ENCODE data around the gene FAN1. TPM values are rescaled to one million over a fixed set of nuclear protein-coding genes. Genes with fewer than 3 reads are reported as not detected.
A peak's percentile ranks its signal among the peaks of the same experiment; 100 is the strongest.

FAN1 gene
- total and polyA plus RNA-seq, 2 of the 13 experiments (the other 11 are each of a cell fraction or from before 2014, with no cell fraction given), result 10.8 to 20.1 TPM

DNA sequence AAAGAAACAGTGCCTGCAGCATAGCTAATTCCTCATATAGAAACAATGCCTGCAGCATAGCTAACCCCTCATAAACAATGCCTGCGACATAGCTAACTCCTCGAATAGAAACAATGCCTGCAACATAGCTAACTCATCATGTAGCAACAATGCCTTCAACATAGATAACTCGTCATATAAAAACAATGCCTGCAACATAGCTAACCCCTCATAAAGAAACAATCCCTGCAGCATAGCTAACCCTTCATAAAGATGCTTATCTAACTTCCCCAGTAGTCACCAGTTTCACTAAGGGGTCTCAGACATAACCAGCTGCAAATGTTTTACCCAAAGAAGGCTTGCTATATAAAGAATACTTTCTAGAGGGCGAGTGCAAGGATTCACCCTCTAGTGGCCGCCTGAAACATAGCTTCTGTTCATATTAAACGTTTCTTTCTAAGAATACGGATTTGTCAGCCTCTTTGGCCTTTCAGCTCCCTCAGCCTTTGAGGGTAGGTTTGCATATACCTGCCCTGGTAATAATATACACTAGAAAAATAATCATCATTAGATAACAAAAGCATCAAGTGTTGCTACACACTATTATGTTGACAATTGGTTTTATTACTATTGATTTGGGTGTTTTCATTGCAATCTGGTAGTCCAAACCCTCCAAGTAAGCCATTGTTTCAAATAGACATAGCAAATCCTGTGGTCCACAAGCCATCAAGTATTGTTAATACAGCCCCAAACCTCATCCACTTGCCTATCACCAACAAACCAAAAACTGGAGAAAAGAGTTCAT, 44.4 kb upstream of the FAN1 start:
- ATAC-seq (peak; percentile 60; the same call in 2 of the 3 replicates), FAIRE-seq (peak; percentile 21), DNase-seq (ENCODE audit: low spot score) (peak; percentile 14)
- Histone ChIP-seq H3K4me1 (ENCODE audit: insufficient read depth, low read length) (no peaks in the 10 kb centered on the region), H3K27ac (ENCODE audit: extremely low read length, insufficient read depth, low read length) (no peak overlapping the region), H3K9ac (ENCODE audit: insufficient read depth, low read depth, low read length) (no peak overlapping the region), H3K27me3 (ENCODE audit: control insufficient read depth in 1 of 2, insufficient read depth in 2 of 2, low read length in 2 of 2) (no peaks in the 10 kb centered on the region), H4K20me1 (ENCODE audit: insufficient read depth, low read length) (no peaks in the 10 kb centered on the region), H3K79me2 (ENCODE audit: insufficient read depth, low read length) (no peaks in the 10 kb centered on the region), H3K4me2 (ENCODE audit: low read depth, low read length) (no peak overlapping the region), H2AFZ (ENCODE audit: low read length) (no peak overlapping the region), H3K36me3 (replicated peaks in 1 of 2; ENCODE audit: control insufficient read depth in 1 of 2, insufficient read depth in 2 of 2, low read length in 2 of 2) (no peaks in the 10 kb centered on the region), H3K9me3 (ENCODE audit: low read length) (no peaks in the 10 kb centered on the region), H3K4me3 (replicated peaks in 1 of 3; ENCODE audit: insufficient read depth in 1 of 3, low read depth in 2 of 3, low read length in 3 of 3) (no peak overlapping the region)
- CTCF ChIA-PET (ENCODE audit: low intra/inter-chr PET ratio, low total read pairs), result no interaction called here
- intact Hi-C loops (cut with micrococcal nuclease; ENCODE audit: unreplicated experiment), result no loop called here
- no TSS peak for BruUV-seq (replicated peaks)
- WGBS (ENCODE audit: low lambda C conversion rate), result 11% methylated on average over 7 of the region's 7 CpGs
- in situ Hi-C loops (cut with HindIII; ENCODE audit: extremely low pct_ligation_motif_present, low pct_unique_long_range_greater_than_20kb), result no loop called here
- POLR2A ChIA-PET, result no interaction called here
- TF ChIP-seq TARDBP (CRISPR knock-in tag; IDR thresholded peaks at IDR 0.05), result no peak
- TF ChIP-seq, protein P1, sequence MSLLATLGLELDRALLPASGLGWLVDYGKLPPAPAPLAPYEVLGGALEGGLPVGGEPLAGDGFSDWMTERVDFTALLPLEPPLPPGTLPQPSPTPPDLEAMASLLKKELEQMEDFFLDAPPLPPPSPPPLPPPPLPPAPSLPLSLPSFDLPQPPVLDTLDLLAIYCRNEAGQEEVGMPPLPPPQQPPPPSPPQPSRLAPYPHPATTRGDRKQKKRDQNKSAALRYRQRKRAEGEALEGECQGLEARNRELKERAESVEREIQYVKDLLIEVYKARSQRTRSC (CRISPR knock-in tag; IDR thresholded peaks at IDR 0.05; ENCODE audit: low read depth), result no peak
- TF ChIP-seq SIX4 (CRISPR knock-in tag; IDR thresholded peaks at IDR 0.05), result no peak
- TF ChIP-seq ZNF331 (CRISPR knock-in tag; IDR thresholded peaks at IDR 0.05), result no peak
- TF ChIP-seq ZBTB3 (CRISPR knock-in tag; IDR thresholded peaks at IDR 0.05; ENCODE audit: borderline replicate concordance, low read depth), result no peak
- no peak for TF ChIP-seq ZNF350 (CRISPR knock-in tag; IDR thresholded peaks at IDR 0.05; ENCODE audit: borderline replicate concordance, low read depth)
- TF ChIP-seq, protein P2, sequence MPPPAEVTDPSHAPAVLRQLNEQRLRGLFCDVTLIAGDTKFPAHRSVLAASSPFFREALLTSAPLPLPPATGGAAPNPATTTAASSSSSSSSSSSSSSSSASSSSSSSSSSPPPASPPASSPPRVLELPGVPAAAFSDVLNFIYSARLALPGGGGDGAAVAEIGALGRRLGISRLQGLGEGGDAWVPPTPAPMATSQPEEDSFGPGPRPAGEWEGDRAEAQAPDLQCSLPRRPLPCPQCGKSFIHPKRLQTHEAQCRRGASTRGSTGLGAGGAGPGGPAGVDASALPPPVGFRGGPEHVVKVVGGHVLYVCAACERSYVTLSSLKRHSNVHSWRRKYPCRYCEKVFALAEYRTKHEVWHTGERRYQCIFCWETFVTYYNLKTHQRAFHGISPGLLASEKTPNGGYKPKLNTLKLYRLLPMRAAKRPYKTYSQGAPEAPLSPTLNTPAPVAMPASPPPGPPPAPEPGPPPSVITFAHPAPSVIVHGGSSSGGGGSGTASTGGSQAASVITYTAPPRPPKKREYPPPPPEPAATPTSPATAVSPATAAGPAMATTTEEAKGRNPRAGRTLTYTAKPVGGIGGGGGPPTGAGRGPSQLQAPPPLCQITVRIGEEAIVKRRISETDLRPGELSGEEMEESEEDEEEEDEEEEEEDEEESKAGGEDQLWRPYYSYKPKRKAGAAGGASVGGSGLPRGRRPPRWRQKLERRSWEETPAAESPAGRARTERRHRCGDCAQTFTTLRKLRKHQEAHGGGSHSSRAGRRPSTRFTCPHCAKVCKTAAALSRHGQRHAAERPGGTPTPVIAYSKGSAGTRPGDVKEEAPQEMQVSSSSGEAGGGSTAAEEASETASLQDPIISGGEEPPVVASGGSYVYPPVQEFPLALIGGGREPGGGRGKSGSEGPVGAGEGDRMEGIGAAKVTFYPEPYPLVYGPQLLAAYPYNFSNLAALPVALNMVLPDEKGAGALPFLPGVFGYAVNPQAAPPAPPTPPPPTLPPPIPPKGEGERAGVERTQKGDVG (CRISPR knock-in tag; IDR thresholded peaks at IDR 0.05; ENCODE audit: borderline replicate concordance), result no peak
- peak; percentile 44; the same call in 1 of the 2 replicates for TF ChIP-seq BCL6 (CRISPR knock-in tag; IDR thresholded peaks at IDR 0.05)
- TF ChIP-seq PITX1 (CRISPR knock-in tag; IDR thresholded peaks at IDR 0.05), result no peak
- TF ChIP-seq, protein P3, sequence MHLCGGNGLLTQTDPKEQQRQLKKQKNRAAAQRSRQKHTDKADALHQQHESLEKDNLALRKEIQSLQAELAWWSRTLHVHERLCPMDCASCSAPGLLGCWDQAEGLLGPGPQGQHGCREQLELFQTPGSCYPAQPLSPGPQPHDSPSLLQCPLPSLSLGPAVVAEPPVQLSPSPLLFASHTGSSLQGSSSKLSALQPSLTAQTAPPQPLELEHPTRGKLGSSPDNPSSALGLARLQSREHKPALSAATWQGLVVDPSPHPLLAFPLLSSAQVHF (CRISPR knock-in tag; IDR thresholded peaks at IDR 0.05), result no peak
- no peak for TF ChIP-seq ZNF207 (IDR thresholded peaks at IDR 0.05; ENCODE audit: borderline replicate concordance)
- no peak for TF ChIP-seq NKX3-1 (CRISPR knock-in tag; IDR thresholded peaks at IDR 0.05)
- TF ChIP-seq GATAD1 (CRISPR knock-in tag; IDR thresholded peaks at IDR 0.05), result no peak
- TF ChIP-seq, protein P4, sequence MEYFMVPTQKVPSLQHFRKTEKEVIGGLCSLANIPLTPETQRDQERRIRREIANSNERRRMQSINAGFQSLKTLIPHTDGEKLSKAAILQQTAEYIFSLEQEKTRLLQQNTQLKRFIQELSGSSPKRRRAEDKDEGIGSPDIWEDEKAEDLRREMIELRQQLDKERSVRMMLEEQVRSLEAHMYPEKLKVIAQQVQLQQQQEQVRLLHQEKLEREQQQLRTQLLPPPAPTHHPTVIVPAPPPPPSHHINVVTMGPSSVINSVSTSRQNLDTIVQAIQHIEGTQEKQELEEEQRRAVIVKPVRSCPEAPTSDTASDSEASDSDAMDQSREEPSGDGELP (IDR thresholded peaks at IDR 0.05; ENCODE audit: borderline replicate concordance, low read depth), result no peak
- TF ChIP-seq HHEX (CRISPR knock-in tag; IDR thresholded peaks at IDR 0.05), result no peak
- no peak for TF ChIP-seq NFATC3 (CRISPR knock-in tag; IDR thresholded peaks at IDR 0.05)
- no peak for TF ChIP-seq KDM6A (CRISPR knock-in tag; IDR thresholded peaks at IDR 0.05; ENCODE audit: low read depth)
- 0 out of 2 replicates have a peak, but pooled peaks have one; percentile 4 for TF ChIP-seq SMC3 (IDR thresholded peaks at IDR 0.05; ENCODE audit: low read length)
